ENCODE measurements around the gene RPS29. TPM values are rescaled to one million over a fixed set of nuclear protein-coding genes. Genes with fewer than 3 reads are reported as not detected.

RPS29 gene
- total and polyA plus RNA-seq, 4 experiments from 2014 or later = 3,602 to 10,008 (median 6,192) TPM

DNA sequence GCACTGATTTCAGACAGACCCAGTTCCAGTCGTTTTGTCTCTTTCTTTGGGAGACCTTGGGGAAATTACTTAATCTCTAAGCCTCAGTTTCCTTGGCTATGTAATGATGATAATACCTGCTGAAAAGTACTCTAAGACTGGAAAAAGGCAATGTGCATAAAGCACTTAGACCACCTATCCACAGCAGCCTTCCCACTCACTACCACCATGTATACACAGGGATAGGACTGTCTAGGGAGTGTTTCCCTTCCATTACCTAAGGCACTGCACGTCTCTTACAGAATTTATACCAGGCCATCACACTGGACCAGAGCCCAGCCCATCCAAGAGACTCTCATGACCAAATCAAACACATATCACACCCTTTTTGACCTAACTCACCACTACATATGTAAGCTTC, 6.3 kb downstream of the RPS29 start:
- Mint-ChIP-seq H3K27ac (peak overlapping the region in 5 of 7 donors; percentile 29 to 88 (median 43)), H3K4me1 (peaks cover 39 to 64% (median 52%) of the 10 kb centered on the region in 4 donors), H3K36me3 (peaks cover 45 to 65% of the 10 kb centered on the region in 2 donors), H3K9me3 (no peaks in the 10 kb centered on the region), H3K4me3 (peak overlapping the region in 1 of 8 donors; percentile 1), H3K27me3 (no peaks in the 10 kb centered on the region)
- POLR2A ChIA-PET (ENCODE audit: partially characterized antibody) = interaction anchor here (1.6 kb wide), 1 partner anchor 41 kb away, joined by 6 read pairs; the partner anchor contains the start of gene MGAT2
- H3K4me3 ChIP-seq (ENCODE audit: low read length in 2 of 2) = no peak overlapping the region
- H3K36me3 ChIP-seq (ENCODE audit: insufficient read depth, low read length) = peaks cover 42% of the 10 kb centered on the region
- peaks cover 51% of the 10 kb centered on the region for H3K4me1 ChIP-seq (ENCODE audit: insufficient read depth, low read length)
- intact Hi-C loops (cut with micrococcal nuclease) = no loop called here
- CTCF ChIA-PET (ENCODE audit: partially characterized antibody) = interaction anchor here (1.6 kb wide), 1 partner anchor 41 kb away, joined by 5 read pairs; the partner anchor contains the start of genes MGAT2 and RPL36AL
- no peak for DNase-seq
- H3K9me3 ChIP-seq (ENCODE audit: control insufficient read depth in 1 of 2, low read length in 2 of 2) = no peaks in the 10 kb centered on the region
- H3K27ac ChIP-seq (ENCODE audit: low read depth, low read length) = no peak overlapping the region
- no peaks in the 10 kb centered on the region for H3K27me3 ChIP-seq (ENCODE audit: insufficient read depth, low read length)

GRCh38 chr14:49578141-49578540, 8.0 kb downstream of the RPS29 start:
- no peak for DNase-seq
- no peaks in the 10 kb centered on the region for H3K9me3 Mint-ChIP-seq
- no peak overlapping the region for H3K27ac ChIP-seq (ENCODE audit: low read depth, low read length)
- peak overlapping the region in 3 of 7 donors; percentile 35 to 69 (median 53) for H3K27ac Mint-ChIP-seq
- no peak overlapping the region for H3K4me3 ChIP-seq (ENCODE audit: low read length in 2 of 2)
- H3K27me3 ChIP-seq (ENCODE audit: insufficient read depth, low read length) = no peaks in the 10 kb centered on the region
- ChIA-PET CTCF (ENCODE audit: partially characterized antibody) (interaction anchor here (1.6 kb wide), 1 partner anchor 41 kb away, joined by 3 read pairs; no protein-coding TSS in a partner anchor), POLR2A (ENCODE audit: partially characterized antibody) (no interaction called here)
- H3K4me3 Mint-ChIP-seq = no peak overlapping the region
- H3K4me1 Mint-ChIP-seq = peaks cover 30 to 47% (median 39%) of the 10 kb centered on the region in 4 donors
- H3K27me3 Mint-ChIP-seq = no peaks in the 10 kb centered on the region
- no peaks in the 10 kb centered on the region for H3K9me3 ChIP-seq (ENCODE audit: control insufficient read depth in 1 of 2, low read length in 2 of 2)
- H3K4me1 ChIP-seq (ENCODE audit: insufficient read depth, low read length) = peaks cover 34% of the 10 kb centered on the region
- peaks cover 49 to 60% of the 10 kb centered on the region in 2 donors for H3K36me3 Mint-ChIP-seq
- peaks cover 35% of the 10 kb centered on the region for H3K36me3 ChIP-seq (ENCODE audit: insufficient read depth, low read length)
- intact Hi-C loops (cut with micrococcal nuclease) = no loop called here

GRCh38 chr14:49574038-49574437, 12.1 kb downstream of the RPS29 start:
- peaks cover 0 to 9% (median 2%) of the 10 kb centered on the region in 8 donors for H3K9me3 Mint-ChIP-seq
- POLR2A ChIA-PET (ENCODE audit: partially characterized antibody) = interaction anchor here (0.6 kb wide), 1 partner anchor 11 kb away, joined by 3 read pairs; no protein-coding TSS in a partner anchor
- no peak for DNase-seq
- H3K27ac Mint-ChIP-seq = no peak overlapping the region
- H3K36me3 ChIP-seq (ENCODE audit: insufficient read depth, low read length) = peaks cover 21% of the 10 kb centered on the region
- H3K4me3 Mint-ChIP-seq = no peak overlapping the region
- H3K4me1 ChIP-seq (ENCODE audit: insufficient read depth, low read length) = peaks cover 4% of the 10 kb centered on the region
- H3K27ac ChIP-seq (ENCODE audit: low read depth, low read length) = no peak overlapping the region
- H3K36me3 Mint-ChIP-seq = peaks cover 40 to 59% of the 10 kb centered on the region in 2 donors
- H3K4me1 Mint-ChIP-seq = peaks cover 5 to 11% (median 7%) of the 10 kb centered on the region in 4 donors
- no peak overlapping the region for H3K4me3 ChIP-seq (ENCODE audit: low read length in 2 of 2)
- H3K27me3 ChIP-seq (ENCODE audit: insufficient read depth, low read length) = no peaks in the 10 kb centered on the region
- H3K9me3 ChIP-seq (ENCODE audit: control insufficient read depth in 1 of 2, low read length in 2 of 2) = no peaks in the 10 kb centered on the region
- intact Hi-C loops (cut with micrococcal nuclease) = no loop called here
- no peaks in the 10 kb centered on the region for H3K27me3 Mint-ChIP-seq
- CTCF ChIA-PET (ENCODE audit: partially characterized antibody) = no interaction called here

DNA sequence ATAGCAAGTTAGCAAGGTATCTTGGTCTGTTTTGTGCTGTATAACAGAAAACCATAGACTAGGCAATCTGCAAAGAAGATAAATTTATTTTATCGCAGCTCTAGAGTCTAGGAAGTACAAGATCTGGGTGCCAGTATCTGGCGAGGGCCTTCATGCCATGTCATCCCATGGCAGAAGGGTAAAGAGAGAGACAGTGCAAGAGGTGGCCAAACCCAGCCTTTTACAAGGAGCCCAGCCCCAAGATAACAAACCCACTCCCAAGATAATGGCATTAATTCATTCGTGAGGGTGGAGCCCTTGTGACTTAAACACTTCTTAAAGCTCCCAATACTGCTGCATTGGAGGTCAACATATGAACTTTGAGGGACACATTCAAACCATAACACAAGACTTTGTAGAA, 16.9 kb downstream of the RPS29 start:
- Histone ChIP-seq H3K27me3 (ENCODE audit: insufficient read depth, low read length) (no peaks in the 10 kb centered on the region), H3K36me3 (ENCODE audit: insufficient read depth, low read length) (no peaks in the 10 kb centered on the region), H3K9me3 (ENCODE audit: control insufficient read depth in 1 of 2, low read length in 2 of 2) (no peaks in the 10 kb centered on the region), H3K27ac (ENCODE audit: low read depth, low read length) (no peak overlapping the region), H3K4me1 (ENCODE audit: insufficient read depth, low read length) (no peaks in the 10 kb centered on the region), H3K4me3 (ENCODE audit: low read length in 2 of 2) (no peak overlapping the region)
- Mint-ChIP-seq H3K4me1 (no peaks in the 10 kb centered on the region), H3K4me3 (no peak overlapping the region), H3K36me3 (peaks cover 15 to 38% of the 10 kb centered on the region in 2 donors), H3K9me3 (peaks cover 0 to 9% (median 2%) of the 10 kb centered on the region in 8 donors), H3K27me3 (no peaks in the 10 kb centered on the region), H3K27ac (peak overlapping the region in 1 of 7 donors; percentile 64)
- DNase-seq = no peak
- CTCF ChIA-PET (ENCODE audit: partially characterized antibody) = no interaction called here
- intact Hi-C loops (cut with micrococcal nuclease) = no loop called here
- POLR2A ChIA-PET (ENCODE audit: partially characterized antibody) = no interaction called here

DNA sequence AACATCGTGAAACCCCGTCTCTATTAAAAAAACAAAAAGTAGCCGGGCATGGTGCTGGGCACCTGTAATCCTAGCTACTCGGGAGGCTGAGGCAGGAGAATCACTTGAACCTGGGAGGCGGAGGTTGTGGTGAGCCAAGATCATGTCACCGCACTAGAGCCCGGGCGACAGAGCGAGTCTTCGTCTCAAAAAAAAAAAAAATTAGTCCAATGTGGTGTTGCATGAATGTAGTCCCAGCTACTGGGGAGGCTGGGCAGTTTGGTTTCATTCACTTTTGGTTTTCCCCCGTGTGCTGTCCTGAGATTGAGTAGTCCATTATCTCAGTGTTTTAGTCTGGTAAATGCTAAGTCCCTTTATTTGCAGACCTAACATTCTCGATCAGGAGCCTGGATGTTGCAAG, 19.5 kb downstream of the RPS29 start:
- Histone ChIP-seq H3K27ac (ENCODE audit: low read depth, low read length) (no peak overlapping the region), H3K36me3 (ENCODE audit: insufficient read depth, low read length) (no peaks in the 10 kb centered on the region), H3K4me1 (ENCODE audit: insufficient read depth, low read length) (no peaks in the 10 kb centered on the region), H3K9me3 (ENCODE audit: control insufficient read depth in 1 of 2, low read length in 2 of 2) (no peaks in the 10 kb centered on the region), H3K4me3 (ENCODE audit: low read length in 2 of 2) (no peak overlapping the region), H3K27me3 (ENCODE audit: insufficient read depth, low read length) (no peaks in the 10 kb centered on the region)
- no peak overlapping the region for H3K27ac Mint-ChIP-seq
- intact Hi-C loops (cut with micrococcal nuclease) = no loop called here
- peaks cover 0 to 8% (median 2%) of the 10 kb centered on the region in 8 donors for H3K9me3 Mint-ChIP-seq
- POLR2A ChIA-PET (ENCODE audit: partially characterized antibody) = no interaction called here
- H3K27me3 Mint-ChIP-seq = peaks cover 0 to 2% of the 10 kb centered on the region in 2 donors
- H3K4me3 Mint-ChIP-seq = no peak overlapping the region
- DNase-seq = no peak
- peaks cover 7 to 23% of the 10 kb centered on the region in 2 donors for H3K36me3 Mint-ChIP-seq
- H3K4me1 Mint-ChIP-seq = no peaks in the 10 kb centered on the region
- CTCF ChIA-PET (ENCODE audit: partially characterized antibody) = no interaction called here

GRCh38 chr14:49559979-49560768, 26.0 kb downstream of the RPS29 start:
- no peak for DNase-seq
- intact Hi-C loops (cut with micrococcal nuclease) = no loop called here
- Mint-ChIP-seq H3K27ac (no peak overlapping the region), H3K9me3 (peaks cover 0 to 3% (median 0%) of the 10 kb centered on the region in 8 donors), H3K4me3 (no peak overlapping the region), H3K36me3 (peaks cover 0 to 4% of the 10 kb centered on the region in 2 donors), H3K4me1 (no peaks in the 10 kb centered on the region), H3K27me3 (peaks cover 3 to 4% of the 10 kb centered on the region in 2 donors)
- Histone ChIP-seq H3K4me3 (ENCODE audit: low read length in 2 of 2) (no peak overlapping the region), H3K36me3 (ENCODE audit: insufficient read depth, low read length) (no peaks in the 10 kb centered on the region), H3K9me3 (ENCODE audit: control insufficient read depth in 1 of 2, low read length in 2 of 2) (no peaks in the 10 kb centered on the region), H3K4me1 (ENCODE audit: insufficient read depth, low read length) (no peaks in the 10 kb centered on the region), H3K27me3 (ENCODE audit: insufficient read depth, low read length) (no peaks in the 10 kb centered on the region), H3K27ac (ENCODE audit: low read depth, low read length) (no peak overlapping the region)
- POLR2A ChIA-PET (ENCODE audit: partially characterized antibody) = no interaction called here
- CTCF ChIA-PET (ENCODE audit: partially characterized antibody) = no interaction called here

DNA sequence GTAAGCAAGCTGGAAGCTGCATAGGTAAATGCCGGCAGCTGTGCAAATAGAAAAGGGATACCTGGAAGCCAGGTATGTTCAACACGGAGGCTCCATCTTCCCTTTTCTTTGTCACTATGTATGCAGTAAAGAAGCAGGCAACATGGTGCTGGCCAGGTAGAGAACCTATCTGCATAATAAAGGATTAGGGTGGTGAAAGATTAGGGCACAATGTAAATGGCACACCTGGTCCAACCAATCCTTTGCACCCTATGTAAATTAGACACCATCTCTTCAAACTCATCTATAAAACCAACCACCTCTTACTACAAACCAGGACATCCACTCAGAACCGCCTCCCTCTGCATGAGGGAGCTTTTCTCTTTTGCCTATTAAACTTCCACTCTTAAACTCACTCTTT, 32.3 kb downstream of the RPS29 start:
- Mint-ChIP-seq H3K27me3 (peaks cover 3% of the 10 kb centered on the region in 2 donors), H3K36me3 (no peaks in the 10 kb centered on the region), H3K27ac (no peak overlapping the region), H3K9me3 (no peaks in the 10 kb centered on the region), H3K4me3 (no peak overlapping the region), H3K4me1 (no peaks in the 10 kb centered on the region)
- Histone ChIP-seq H3K4me3 (ENCODE audit: low read length in 2 of 2) (no peak overlapping the region), H3K36me3 (ENCODE audit: insufficient read depth, low read length) (no peaks in the 10 kb centered on the region), H3K9me3 (ENCODE audit: control insufficient read depth in 1 of 2, low read length in 2 of 2) (no peaks in the 10 kb centered on the region), H3K27ac (ENCODE audit: low read depth, low read length) (no peak overlapping the region), H3K27me3 (ENCODE audit: insufficient read depth, low read length) (no peaks in the 10 kb centered on the region), H3K4me1 (ENCODE audit: insufficient read depth, low read length) (no peaks in the 10 kb centered on the region)
- CTCF ChIA-PET (ENCODE audit: partially characterized antibody) = no interaction called here
- intact Hi-C loops (cut with micrococcal nuclease) = no loop called here
- no peak for DNase-seq
- POLR2A ChIA-PET (ENCODE audit: partially characterized antibody) = no interaction called here

Measured in CD4-positive, alpha-beta memory T cell (primary cell).